GM19035 (cell line): ENCODE data around the gene KIFC3.
"Not testable (repeated sequence)": the region's sequence is repeated elsewhere in the genome, so short reads cannot be mapped to it uniquely, and the experiment has no call there.

Source experiments
- ATAC-seq: cut with Tn5 transposase; IDR thresholded peaks from one replicate; pipeline ENCODE4 v1.9.1; 2021; ENCODE audit not compliant: unreplicated experiment

Gene KIFC3

GRCh38 chr16:57805176-57805575 lies 2.9 kb upstream of the KIFC3 start:
- ATAC-seq = no peak

- ATAC-seq = no peak
These were observed 2.0 kb upstream of the KIFC3 start for GRCh38 chr16:57804111-57804837.

GRCh38 chr16:57803134-57803990 lies 1.1 kb upstream of the KIFC3 start:
- ATAC-seq = no peak

GRCh38 chr16:57801809-57802340 lies 416 bp downstream of the KIFC3 start:
- no peak for ATAC-seq

GRCh38 chr16:57801098-57801808 lies 1.0 kb downstream of the KIFC3 start:
- ATAC-seq = no peak

GRCh38 chr16:57800200-57801097 lies 1.8 kb downstream of the KIFC3 start:
- no peak for ATAC-seq

- ATAC-seq = no peak
These were observed 2.6 kb downstream of the KIFC3 start for GRCh38 chr16:57799600-57800199.

- ATAC-seq = no peak
These were observed 3.2 kb downstream of the KIFC3 start for GRCh38 chr16:57798953-57799599.

- no peak for ATAC-seq
These were observed 4.0 kb downstream of the KIFC3 start for GRCh38 chr16:57798267-57798810.

GRCh38 chr16:57797526-57798266 lies 4.6 kb downstream of the KIFC3 start:
- no peak for ATAC-seq

- no peak for ATAC-seq
These were observed 5.1 kb downstream of the KIFC3 start for GRCh38 chr16:57797216-57797525.

- not testable (repeated sequence) for ATAC-seq
These were observed 6.3 kb downstream of the KIFC3 start for GRCh38 chr16:57796014-57796413.

- no peak for ATAC-seq
These were observed 6.8 kb downstream of the KIFC3 start for GRCh38 chr16:57795431-57795878.

GRCh38 chr16:57794849-57795430 lies 7.4 kb downstream of the KIFC3 start:
- no peak for ATAC-seq

- ATAC-seq = no peak
These were observed 10.3 kb downstream of the KIFC3 start for GRCh38 chr16:57791893-57792461.

- ATAC-seq = no peak
These were observed 10.9 kb downstream of the KIFC3 start for GRCh38 chr16:57791195-57791892.

GRCh38 chr16:57788951-57789350 lies 13.3 kb downstream of the KIFC3 start:
- no peak for ATAC-seq
